ENCODE results near the gene CHP2. TPM values are rescaled to one million over a fixed set of nuclear protein-coding genes. Genes with fewer than 3 reads are reported as not detected.
"Not testable (repeated sequence)": the region's sequence is repeated elsewhere in the genome, so short reads cannot be mapped to it uniquely, and the experiment has no call there.

CHP2 gene
- total RNA-seq, 1 experiment from 2014 or later: not detected

GRCh38 chr16:23711785-23712184 lies 43.0 kb upstream of the CHP2 start:
- no peak for TF ChIP-seq CTCF (IDR thresholded peaks at IDR 0.05; ENCODE audit: insufficient read depth in 1 of 2, low read depth in 1 of 2, low read length in 1 of 2, severe bottlenecking in 1 of 2, unreplicated experiment in 1 of 2)
- Histone ChIP-seq H3K9me3 (peaks cover 5% of the 10 kb centered on the region; the same call in 1 of the 2 replicates), H3K4me3 (ENCODE audit: low read depth, low read length) (no peak overlapping the region), H3K27me3 (replicated peaks; ENCODE audit: control insufficient read depth, insufficient read depth, low read length) (no peaks in the 10 kb centered on the region), H3K4me1 (no peaks in the 10 kb centered on the region), H3K36me3 (ENCODE audit: control insufficient read depth, insufficient read depth, low read length) (no peaks in the 10 kb centered on the region)
- no peak for DNase-seq
- no peak overlapping the region for H3K4me3 Mint-ChIP-seq (ENCODE audit: unreplicated experiment)
- ChIA-PET POLR2A (no interaction called here), CTCF (no interaction called here)
- intact Hi-C loops (cut with micrococcal nuclease; ENCODE audit: unreplicated experiment): no loop called here
- no peaks in the 10 kb centered on the region for H3K4me1 Mint-ChIP-seq (ENCODE audit: low read depth, unreplicated experiment)
- no TSS peak for BruUV-seq (replicated peaks)
- H3K27ac Mint-ChIP-seq (ENCODE audit: unreplicated experiment): no peak overlapping the region
- H3K36me3 Mint-ChIP-seq (ENCODE audit: insufficient read depth, unreplicated experiment): no peaks in the 10 kb centered on the region
- peaks cover 5% of the 10 kb centered on the region for H3K27me3 Mint-ChIP-seq (ENCODE audit: insufficient read depth, unreplicated experiment)
- H3K9me3 Mint-ChIP-seq (ENCODE audit: unreplicated experiment): peaks cover 9% of the 10 kb centered on the region

GRCh38 chr16:23712976-23713375 lies 41.9 kb upstream of the CHP2 start, which contains the start of gene ERN2:
TSS of gene ERN2 (minus strand) at chr16:23713222. CDS start at chr16:23713187, 35 bp downstream.
- CTCF ChIA-PET: no interaction called here
- POLR2A ChIA-PET: no interaction called here
- peaks cover 5% of the 10 kb centered on the region; the same call in 1 of the 2 replicates for H3K9me3 ChIP-seq
- no peak for TF ChIP-seq CTCF (IDR thresholded peaks at IDR 0.05; ENCODE audit: insufficient read depth in 1 of 2, low read depth in 1 of 2, low read length in 1 of 2, severe bottlenecking in 1 of 2, unreplicated experiment in 1 of 2)
- H3K36me3 ChIP-seq (ENCODE audit: control insufficient read depth, insufficient read depth, low read length): no peaks in the 10 kb centered on the region
- no peak within 1 kb of the TSS for H3K4me3 ChIP-seq (ENCODE audit: low read depth, low read length)
- intact Hi-C loops (cut with micrococcal nuclease; ENCODE audit: unreplicated experiment): no loop called here
- peaks cover 9% of the 10 kb centered on the region for H3K9me3 Mint-ChIP-seq (ENCODE audit: unreplicated experiment)
- no peaks in the 10 kb centered on the region for H3K27me3 ChIP-seq (replicated peaks; ENCODE audit: control insufficient read depth, insufficient read depth, low read length)
- H3K27ac Mint-ChIP-seq (ENCODE audit: unreplicated experiment): no peak within 1 kb of the TSS
- H3K27me3 Mint-ChIP-seq (ENCODE audit: insufficient read depth, unreplicated experiment): peaks cover 13% of the 10 kb centered on the region
- H3K4me1 ChIP-seq: no peaks in the 10 kb centered on the region
- no TSS peak for BruUV-seq (replicated peaks)
- H3K4me1 Mint-ChIP-seq (ENCODE audit: low read depth, unreplicated experiment): no peaks in the 10 kb centered on the region
- no peaks in the 10 kb centered on the region for H3K36me3 Mint-ChIP-seq (ENCODE audit: insufficient read depth, unreplicated experiment)
- no peak for DNase-seq
- no peak within 1 kb of the TSS for H3K4me3 Mint-ChIP-seq (ENCODE audit: unreplicated experiment)

DNA sequence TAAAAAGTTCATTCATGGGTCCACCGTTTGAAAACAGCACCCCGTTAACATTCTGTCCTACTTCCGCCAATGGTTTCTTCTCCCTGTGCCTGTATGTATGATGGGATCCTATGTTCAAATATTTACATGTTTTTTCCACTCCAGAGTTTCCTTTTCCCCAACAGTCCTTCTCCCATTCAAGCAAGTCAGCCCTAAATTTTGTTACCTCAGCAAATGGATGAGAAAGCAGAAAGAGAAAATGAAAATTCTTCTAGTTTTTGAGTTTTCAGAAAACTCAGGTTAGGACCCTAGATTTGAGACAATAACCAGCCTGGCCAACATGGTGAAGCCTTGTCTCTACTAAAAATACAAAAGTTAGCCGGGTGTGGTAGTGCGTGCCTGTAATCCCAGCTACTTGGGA lies 38.3 kb upstream of the CHP2 start:
- no peaks in the 10 kb centered on the region for H3K4me1 Mint-ChIP-seq (ENCODE audit: low read depth, unreplicated experiment)
- peaks cover 14% of the 10 kb centered on the region for H3K27me3 Mint-ChIP-seq (ENCODE audit: insufficient read depth, unreplicated experiment)
- no peaks in the 10 kb centered on the region for H3K36me3 Mint-ChIP-seq (ENCODE audit: insufficient read depth, unreplicated experiment)
- no peak overlapping the region for H3K4me3 ChIP-seq (ENCODE audit: low read depth, low read length)
- TF ChIP-seq CTCF (IDR thresholded peaks at IDR 0.05; ENCODE audit: insufficient read depth in 1 of 2, low read depth in 1 of 2, low read length in 1 of 2, severe bottlenecking in 1 of 2, unreplicated experiment in 1 of 2): no peak
- POLR2A ChIA-PET: no interaction called here
- no TSS peak for BruUV-seq (replicated peaks)
- no peaks in the 10 kb centered on the region for H3K9me3 Mint-ChIP-seq (ENCODE audit: unreplicated experiment)
- CTCF ChIA-PET: no interaction called here
- H3K4me3 Mint-ChIP-seq (ENCODE audit: unreplicated experiment): no peak overlapping the region
- H3K4me1 ChIP-seq: no peaks in the 10 kb centered on the region
- no peaks in the 10 kb centered on the region for H3K36me3 ChIP-seq (ENCODE audit: control insufficient read depth, insufficient read depth, low read length)
- intact Hi-C loops (cut with micrococcal nuclease; ENCODE audit: unreplicated experiment): no loop called here
- no peaks in the 10 kb centered on the region for H3K9me3 ChIP-seq
- H3K27ac Mint-ChIP-seq (ENCODE audit: unreplicated experiment): no peak overlapping the region
- no peaks in the 10 kb centered on the region for H3K27me3 ChIP-seq (replicated peaks; ENCODE audit: control insufficient read depth, insufficient read depth, low read length)
- no peak for DNase-seq

DNA sequence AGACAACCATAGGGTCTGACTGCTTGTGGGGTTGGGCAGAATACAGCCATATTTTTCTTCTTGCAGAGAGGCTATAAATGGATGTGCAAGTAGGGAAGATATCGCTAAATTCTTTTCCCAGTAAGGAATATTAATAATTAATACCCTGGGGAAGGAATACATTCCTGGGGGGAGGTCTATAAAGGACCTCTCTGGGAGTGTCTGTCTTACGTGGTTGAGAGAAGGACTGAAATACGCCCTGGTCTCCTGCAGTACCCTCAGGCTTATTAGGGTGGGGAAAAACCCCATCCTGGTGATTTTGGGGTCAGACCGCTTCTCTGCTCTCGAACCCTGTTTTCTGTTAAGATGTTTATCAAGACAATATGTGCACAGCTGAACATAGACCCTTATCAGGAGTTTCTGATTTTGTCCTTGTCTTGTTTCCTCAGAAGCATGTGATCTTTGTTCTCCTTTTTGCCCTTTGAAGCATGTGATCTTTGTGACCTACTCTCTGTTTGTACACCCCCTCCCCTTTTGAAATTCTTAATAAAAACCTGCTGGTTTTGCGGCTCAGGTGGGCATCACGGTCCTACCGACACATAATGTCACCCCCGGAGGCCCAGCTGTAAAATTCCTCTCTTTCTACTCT lies 32.1 kb upstream of the CHP2 start:
- H3K4me3 Mint-ChIP-seq (ENCODE audit: unreplicated experiment); intact Hi-C loops (cut with micrococcal nuclease; ENCODE audit: unreplicated experiment); H3K36me3 Mint-ChIP-seq (ENCODE audit: insufficient read depth, unreplicated experiment); H3K27me3 ChIP-seq (replicated peaks; ENCODE audit: control insufficient read depth, insufficient read depth, low read length); H3K4me1 ChIP-seq; H3K9me3 ChIP-seq; DNase-seq; BruUV-seq (replicated peaks); H3K4me1 Mint-ChIP-seq (ENCODE audit: low read depth, unreplicated experiment); H3K4me3 ChIP-seq (ENCODE audit: low read depth, low read length); H3K27me3 Mint-ChIP-seq (ENCODE audit: insufficient read depth, unreplicated experiment); H3K36me3 ChIP-seq (ENCODE audit: control insufficient read depth, insufficient read depth, low read length); H3K27ac Mint-ChIP-seq (ENCODE audit: unreplicated experiment); POLR2A ChIA-PET; CTCF ChIA-PET: not testable (repeated sequence)
- H3K9me3 Mint-ChIP-seq (ENCODE audit: unreplicated experiment): peaks cover 11% of the 10 kb centered on the region
